Activated naive CD4-positive, alpha-beta T cell treated with anti-CD3 and anti-CD28 coated beads, Interleukin-2, amount 10 ng/mL, durations not matched to agents 7 days and 5 days (primary cell): Measurements from ENCODE around the gene KLC3.

ENCODE experiments used
- CTCF ChIA-PET: fragments of 350-600 bp; sonication (Branson Sonifier 250); formaldehyde crosslinking; loops from one replicate; lab custom pipeline; 2021; ENCODE audit warnings: antibody characterized with exemption; lab: Charles Lee
- DNase-seq: peaks from one replicate; pipeline ENCODE4 v3.0.0-alpha.2; 2020
- H3K27ac Mint-ChIP-seq: one replicate; pipeline ENCODE4 v1.8.0; 2021; ENCODE audit warnings: mild to moderate bottlenecking, moderate library complexity, mixed read lengths
- H3K27me3 Mint-ChIP-seq: one replicate; pipeline ENCODE4 v1.8.0; 2021; ENCODE audit warnings: mild to moderate bottlenecking, mixed read lengths
- H3K36me3 Mint-ChIP-seq: one replicate; pipeline ENCODE4 v1.8.0; 2021; ENCODE audit warnings: mixed read lengths
- H3K4me1 Mint-ChIP-seq: one replicate; pipeline ENCODE4 v1.8.0; 2021; ENCODE audit warnings: mixed read lengths
- H3K4me3 Mint-ChIP-seq: one replicate; pipeline ENCODE4 v1.8.0; 2021; ENCODE audit warnings: mild to moderate bottlenecking, moderate library complexity, mixed read lengths
- H3K9me3 Mint-ChIP-seq: one replicate; pipeline ENCODE4 v1.8.0; 2021; ENCODE audit warnings: mixed read lengths

KLC3 gene

DNA sequence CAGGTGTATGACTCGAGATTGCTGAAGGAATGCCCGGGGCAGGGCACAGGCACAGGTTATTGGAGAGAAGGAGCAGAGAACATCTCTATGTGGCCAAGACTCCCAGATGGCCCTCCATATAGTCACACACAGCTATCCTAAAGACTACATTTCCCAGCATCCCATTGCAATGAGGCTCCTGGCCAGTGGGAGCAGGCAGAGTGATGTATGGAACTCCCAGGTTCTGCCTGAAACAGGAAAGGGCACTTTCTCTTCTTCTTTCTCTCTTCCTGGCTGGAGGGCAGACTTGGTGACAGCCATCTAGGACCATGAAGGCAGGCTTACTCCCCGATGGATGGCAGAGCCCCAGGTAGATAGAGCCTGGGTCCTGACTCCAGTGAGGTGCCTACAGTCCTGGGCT is 50.8 kb downstream of the KLC3 start:
- H3K27me3 Mint-ChIP-seq = peaks cover 45% of the 10 kb centered on the region
- no peaks in the 10 kb centered on the region for H3K9me3 Mint-ChIP-seq
- no peak for DNase-seq
- CTCF ChIA-PET = no interaction called here
- peaks cover 4% of the 10 kb centered on the region for H3K4me1 Mint-ChIP-seq
- no peak overlapping the region for H3K4me3 Mint-ChIP-seq
- H3K36me3 Mint-ChIP-seq = no peaks in the 10 kb centered on the region
- H3K27ac Mint-ChIP-seq = no peak overlapping the region

DNA sequence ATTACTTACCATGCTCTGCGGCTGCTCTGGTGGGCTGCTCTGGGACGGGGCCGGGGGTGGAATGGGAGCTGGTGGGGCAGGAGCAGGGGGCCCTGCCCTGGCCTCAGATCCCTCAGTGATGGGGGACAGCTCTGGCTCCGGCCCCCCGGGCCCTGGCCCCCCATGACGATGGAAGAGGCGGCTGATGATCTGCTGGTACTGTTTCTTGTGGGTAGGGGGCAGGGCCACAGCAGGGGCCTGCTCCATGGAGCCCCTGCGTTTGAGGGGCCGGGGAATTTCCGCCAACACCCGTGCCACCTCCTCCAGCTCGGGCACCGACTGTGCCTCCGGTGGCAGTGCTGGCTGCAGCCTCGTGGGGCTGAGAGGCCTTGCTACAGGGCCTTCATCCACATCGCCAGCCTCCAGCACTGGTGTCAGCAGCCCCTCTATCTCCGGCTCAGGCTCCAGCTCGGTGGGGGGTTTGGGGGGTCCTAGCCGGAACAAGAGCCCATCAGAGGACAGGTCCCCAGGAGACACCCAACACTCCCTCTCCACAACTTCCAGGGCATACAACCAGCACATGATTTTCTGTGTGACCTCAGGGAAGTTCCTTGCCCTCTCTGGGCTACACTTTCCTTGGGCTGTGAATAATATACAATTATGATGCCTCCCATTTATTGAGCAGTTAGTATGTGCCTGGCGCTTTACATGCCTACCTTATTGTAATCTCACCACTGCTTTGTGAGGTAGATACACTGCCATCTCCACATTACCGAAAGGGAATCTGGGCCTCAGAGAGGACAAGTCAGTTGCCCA is 51.5 kb downstream of the KLC3 start:
- no peak overlapping the region for H3K4me3 Mint-ChIP-seq
- H3K27ac Mint-ChIP-seq = no peak overlapping the region
- no peaks in the 10 kb centered on the region for H3K9me3 Mint-ChIP-seq
- peaks cover 4% of the 10 kb centered on the region for H3K4me1 Mint-ChIP-seq
- CTCF ChIA-PET = no interaction called here
- peaks cover 45% of the 10 kb centered on the region for H3K27me3 Mint-ChIP-seq
- H3K36me3 Mint-ChIP-seq = peaks cover 3% of the 10 kb centered on the region
- no peak for DNase-seq

DNA sequence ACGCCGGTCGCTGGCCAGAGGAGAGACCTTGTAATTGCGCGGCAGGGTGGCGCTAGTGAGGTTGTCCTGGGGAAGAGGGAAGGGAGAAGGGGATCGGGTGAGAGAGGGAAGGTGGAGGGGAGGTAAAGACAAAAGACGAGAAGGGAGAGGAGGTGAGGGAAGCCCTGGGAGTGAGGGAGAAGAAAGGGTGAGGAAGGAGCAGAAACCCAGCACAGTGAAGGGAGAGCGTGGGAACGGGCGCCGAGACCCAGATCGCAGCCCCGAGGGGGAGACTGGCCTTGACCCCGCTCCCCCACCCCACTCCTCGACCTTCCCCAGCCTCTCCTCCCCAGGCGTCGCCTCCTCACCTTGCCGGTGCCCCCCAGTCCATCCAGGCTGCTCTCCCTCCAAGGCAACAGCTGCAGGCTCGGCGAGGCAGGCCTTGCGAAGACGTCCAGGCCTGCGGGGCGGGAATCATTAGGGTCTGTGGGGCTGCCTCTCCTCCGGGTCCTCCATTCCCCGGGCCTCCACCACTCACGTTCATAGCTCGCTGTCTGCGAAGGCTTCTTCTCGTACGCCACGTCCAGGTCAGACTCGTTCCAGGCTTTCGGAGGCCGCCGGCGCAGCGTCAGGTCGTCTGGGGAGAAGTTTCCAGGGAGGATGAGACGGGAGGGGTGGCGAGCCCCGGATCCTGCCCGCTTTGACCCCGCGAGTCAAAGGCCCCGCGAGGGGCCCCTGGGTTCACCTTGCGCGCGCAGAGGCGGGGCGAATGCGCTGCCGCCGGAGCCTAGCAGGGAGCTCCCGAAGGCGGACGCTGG is 55.5 kb downstream of the KLC3 start:
- Mint-ChIP-seq H3K27ac (no peak overlapping the region), H3K4me1 (peaks cover 15% of the 10 kb centered on the region), H3K36me3 (peaks cover 8% of the 10 kb centered on the region), H3K27me3 (peaks cover 59% of the 10 kb centered on the region), H3K9me3 (no peaks in the 10 kb centered on the region), H3K4me3 (no peak overlapping the region)
- CTCF ChIA-PET = no interaction called here
- DNase-seq = no peak

DNA sequence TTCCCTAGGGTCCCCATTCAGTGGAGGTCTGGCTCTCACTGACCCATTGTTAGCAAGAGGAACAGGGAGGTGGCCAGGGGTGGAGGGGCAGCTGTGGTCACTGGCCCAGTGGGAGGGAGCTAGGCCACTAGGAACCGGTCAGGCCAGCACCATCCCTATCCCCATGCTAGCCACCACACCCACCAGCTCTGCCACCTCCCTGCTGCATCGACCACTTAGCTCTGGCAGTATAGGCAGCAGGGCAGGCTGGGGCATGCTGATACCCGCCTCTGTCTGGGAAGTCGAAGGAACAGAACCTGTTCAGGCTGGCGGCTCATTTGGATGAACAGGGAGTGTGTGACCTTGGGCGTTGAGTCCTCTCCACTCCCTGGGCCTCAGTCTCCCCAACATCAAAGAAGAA is 59.6 kb downstream of the KLC3 start:
- peaks cover 87% of the 10 kb centered on the region for H3K27me3 Mint-ChIP-seq

More for the DNA sequence above, 59.6 kb downstream of the KLC3 start:
- H3K36me3 Mint-ChIP-seq = peaks cover 13% of the 10 kb centered on the region
- no peak overlapping the region for H3K4me3 Mint-ChIP-seq
- CTCF ChIA-PET = interaction anchor here (0.9 to 1.4 kb wide), 3 partner anchors 21 to 79 kb away, joined by 3 to 5 read pairs (median 3); no protein-coding TSS in a partner anchor
- no peak for DNase-seq
- H3K9me3 Mint-ChIP-seq = no peaks in the 10 kb centered on the region
- no peak overlapping the region for H3K27ac Mint-ChIP-seq
- peaks cover 38% of the 10 kb centered on the region for H3K4me1 Mint-ChIP-seq
